GM12864 (cell line): ENCODE data around the gene TOX2.

Experiments used
- DNase-seq: peaks from one replicate; pipeline ENCODE4 v3.0.0-alpha.2; 2011; ENCODE audit warnings: low read depth
- H3K4me3 ChIP-seq: 2 replicates; pipeline ENCODE4 v1.5.1; 2011; ENCODE audit warnings: mild to moderate bottlenecking, low read depth, low read length, control low read depth
- TF ChIP-seq, protein P1 (sequence below): IDR thresholded peaks from 2 replicates; pipeline ENCODE4 v1.5.1; 2011; ENCODE audit warnings: low read depth, mild to moderate bottlenecking, moderate library complexity, low read length, control low read depth, inconsistent platforms; ENCODE audit errors: missing control alignments

TOX2 gene

DNA sequence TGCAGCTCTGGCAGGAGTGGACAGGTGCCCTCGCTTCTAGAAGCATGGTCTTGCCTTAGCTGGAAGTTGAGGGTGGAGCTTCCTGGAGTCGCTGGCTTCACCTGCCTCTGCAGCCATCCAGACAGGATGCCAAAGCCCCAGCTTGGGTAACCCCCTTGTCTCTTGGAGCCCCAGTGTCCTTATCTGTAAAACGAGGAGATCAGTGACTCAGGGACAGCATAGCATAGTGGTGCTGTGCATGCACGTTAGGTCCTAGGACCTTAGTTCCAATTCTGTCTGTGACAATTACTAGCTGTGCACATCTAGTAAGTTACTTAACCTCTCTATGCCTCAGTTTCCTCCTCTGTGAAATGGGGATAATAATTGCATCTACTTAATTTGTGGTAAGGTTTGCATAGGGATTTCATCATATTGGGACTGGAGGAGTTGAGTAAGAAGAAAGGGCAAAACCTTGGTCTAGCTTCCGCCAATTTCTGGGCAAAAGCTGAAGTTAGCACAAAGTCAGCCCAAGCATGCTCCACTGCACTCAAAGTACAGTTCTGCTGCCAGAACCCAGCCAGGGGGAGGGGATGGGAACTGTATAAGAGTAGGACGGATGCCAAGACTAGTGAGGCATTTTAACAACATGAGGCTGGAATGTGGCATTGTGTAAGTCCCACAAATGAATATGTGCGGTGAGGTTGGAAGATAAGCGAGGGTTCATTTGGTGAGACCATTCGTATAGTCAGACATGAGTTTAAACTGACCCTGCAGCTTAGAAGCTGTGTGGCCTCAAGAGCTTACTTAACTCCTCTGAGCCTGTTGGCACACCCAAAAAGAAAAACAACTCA lies 24.5 kb downstream of the TOX2 start:
- H3K4me3 ChIP-seq = no peak overlapping the region
- no peak for DNase-seq
- TF ChIP-seq, protein P1, sequence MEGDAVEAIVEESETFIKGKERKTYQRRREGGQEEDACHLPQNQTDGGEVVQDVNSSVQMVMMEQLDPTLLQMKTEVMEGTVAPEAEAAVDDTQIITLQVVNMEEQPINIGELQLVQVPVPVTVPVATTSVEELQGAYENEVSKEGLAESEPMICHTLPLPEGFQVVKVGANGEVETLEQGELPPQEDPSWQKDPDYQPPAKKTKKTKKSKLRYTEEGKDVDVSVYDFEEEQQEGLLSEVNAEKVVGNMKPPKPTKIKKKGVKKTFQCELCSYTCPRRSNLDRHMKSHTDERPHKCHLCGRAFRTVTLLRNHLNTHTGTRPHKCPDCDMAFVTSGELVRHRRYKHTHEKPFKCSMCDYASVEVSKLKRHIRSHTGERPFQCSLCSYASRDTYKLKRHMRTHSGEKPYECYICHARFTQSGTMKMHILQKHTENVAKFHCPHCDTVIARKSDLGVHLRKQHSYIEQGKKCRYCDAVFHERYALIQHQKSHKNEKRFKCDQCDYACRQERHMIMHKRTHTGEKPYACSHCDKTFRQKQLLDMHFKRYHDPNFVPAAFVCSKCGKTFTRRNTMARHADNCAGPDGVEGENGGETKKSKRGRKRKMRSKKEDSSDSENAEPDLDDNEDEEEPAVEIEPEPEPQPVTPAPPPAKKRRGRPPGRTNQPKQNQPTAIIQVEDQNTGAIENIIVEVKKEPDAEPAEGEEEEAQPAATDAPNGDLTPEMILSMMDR = no peak

DNA sequence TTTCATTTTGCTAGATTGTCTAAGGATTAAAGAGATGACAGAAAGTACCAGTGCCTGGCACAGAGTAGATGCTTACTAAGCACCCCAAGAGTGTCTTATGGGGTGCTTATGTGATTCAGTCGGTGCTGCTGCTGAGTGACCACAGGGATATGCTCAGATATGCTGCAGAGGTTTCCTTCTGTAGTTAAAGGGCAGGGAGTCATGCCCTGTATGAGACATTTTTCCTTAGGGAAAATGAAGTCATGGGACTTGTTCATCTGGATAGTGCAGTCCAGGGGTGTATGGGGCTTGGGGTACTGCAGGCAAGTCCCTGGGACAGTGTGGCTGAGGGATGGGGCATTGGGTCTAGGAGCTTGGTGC lies 25.1 kb downstream of the TOX2 start:
- TF ChIP-seq, protein P1 = no peak
- no peak for DNase-seq
- no peak overlapping the region for H3K4me3 ChIP-seq

DNA sequence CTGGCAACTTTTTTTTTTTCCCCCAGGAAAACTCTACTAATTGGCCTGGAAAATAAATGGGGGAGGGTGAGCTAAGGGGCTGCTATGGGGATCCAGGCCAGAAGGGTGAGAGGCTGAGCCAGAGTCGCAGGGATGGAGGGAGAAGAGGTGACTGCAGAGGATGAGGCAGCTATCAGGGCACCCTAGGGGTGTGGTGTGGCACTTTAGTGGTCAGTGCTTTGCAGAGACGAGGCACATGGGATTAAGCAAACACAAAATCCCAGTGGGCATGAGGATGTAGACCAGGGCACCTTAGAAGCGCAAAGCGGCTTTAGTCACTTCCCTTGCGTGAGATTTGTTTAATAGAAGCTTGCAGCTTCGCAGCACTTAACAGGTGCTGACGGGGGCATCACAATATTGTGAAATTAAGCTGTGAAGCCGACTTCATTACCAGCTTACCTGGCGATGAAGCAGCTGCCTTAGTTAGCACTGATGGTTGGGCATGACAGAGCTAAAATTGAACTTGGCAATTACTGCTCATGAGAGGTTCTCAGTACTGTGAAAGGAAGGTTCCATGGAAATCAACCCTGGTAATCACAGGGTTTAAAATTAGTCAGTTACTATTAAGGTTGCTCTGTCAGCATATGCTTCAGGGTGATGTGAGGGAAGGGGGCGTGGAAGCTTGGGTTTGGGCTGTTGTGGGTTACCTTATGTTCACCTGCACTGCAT lies 26.0 kb downstream of the TOX2 start:
- TF ChIP-seq, protein P1 = no peak
- no peak for DNase-seq
- no peak overlapping the region for H3K4me3 ChIP-seq

DNA sequence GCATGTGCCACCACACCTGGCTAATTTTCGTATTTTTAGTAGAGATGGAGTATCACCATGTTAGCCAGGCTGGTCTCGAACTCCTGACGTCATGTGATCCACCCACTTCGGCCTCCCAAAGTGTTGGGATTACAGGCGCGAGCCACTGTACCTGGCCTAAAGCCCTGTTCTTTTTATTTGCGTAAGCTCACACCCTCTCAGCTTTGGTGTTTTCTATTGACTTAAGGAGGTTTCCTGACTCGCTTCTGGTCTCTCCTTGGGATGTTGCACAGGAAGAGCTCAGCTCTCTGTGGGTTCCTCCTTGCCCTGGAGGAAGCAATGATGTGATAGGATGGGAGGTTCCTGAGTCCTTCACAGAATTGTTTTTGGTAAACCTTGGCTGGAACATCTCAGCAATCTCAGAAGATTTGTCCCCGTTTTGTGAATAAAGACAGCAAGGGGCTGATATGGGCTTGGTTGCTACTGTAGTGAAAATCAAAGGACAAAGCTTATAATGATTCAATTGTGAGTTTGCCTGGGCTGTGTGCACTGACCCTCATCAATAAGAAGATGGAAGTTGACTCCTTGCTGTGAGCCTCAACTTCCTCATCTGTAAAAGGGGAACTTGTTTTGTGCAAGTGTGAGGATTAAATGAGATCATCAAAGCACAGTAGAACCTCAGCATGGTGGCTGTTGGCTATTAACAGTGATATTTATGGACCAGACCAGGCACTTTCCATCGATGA lies 27.0 kb downstream of the TOX2 start:
- no peak for DNase-seq
- TF ChIP-seq, protein P1 = no peak
- H3K4me3 ChIP-seq = no peak overlapping the region

DNA sequence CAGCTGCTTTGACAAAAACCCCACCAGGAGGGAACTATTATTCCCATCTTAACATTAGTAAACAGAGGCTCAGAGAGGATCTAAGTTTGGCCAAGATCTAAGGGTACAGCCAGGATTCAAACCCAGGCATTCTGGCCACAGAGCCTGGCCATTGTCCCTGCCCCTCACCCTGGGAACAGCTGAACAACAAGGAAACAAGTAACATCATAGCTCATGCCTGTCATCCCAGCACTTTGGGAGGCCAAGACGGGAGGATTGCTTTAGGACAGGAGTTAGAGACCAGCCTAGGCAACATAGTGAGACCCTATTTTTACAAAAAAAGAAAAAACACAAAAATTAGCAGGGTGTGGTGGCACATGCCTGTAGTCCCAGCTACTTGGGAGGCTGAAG lies 27.5 kb downstream of the TOX2 start:
- H3K4me3 ChIP-seq = peak overlapping the region; percentile 12; the same call in 1 of the 2 replicates
- no peak for DNase-seq

DNA sequence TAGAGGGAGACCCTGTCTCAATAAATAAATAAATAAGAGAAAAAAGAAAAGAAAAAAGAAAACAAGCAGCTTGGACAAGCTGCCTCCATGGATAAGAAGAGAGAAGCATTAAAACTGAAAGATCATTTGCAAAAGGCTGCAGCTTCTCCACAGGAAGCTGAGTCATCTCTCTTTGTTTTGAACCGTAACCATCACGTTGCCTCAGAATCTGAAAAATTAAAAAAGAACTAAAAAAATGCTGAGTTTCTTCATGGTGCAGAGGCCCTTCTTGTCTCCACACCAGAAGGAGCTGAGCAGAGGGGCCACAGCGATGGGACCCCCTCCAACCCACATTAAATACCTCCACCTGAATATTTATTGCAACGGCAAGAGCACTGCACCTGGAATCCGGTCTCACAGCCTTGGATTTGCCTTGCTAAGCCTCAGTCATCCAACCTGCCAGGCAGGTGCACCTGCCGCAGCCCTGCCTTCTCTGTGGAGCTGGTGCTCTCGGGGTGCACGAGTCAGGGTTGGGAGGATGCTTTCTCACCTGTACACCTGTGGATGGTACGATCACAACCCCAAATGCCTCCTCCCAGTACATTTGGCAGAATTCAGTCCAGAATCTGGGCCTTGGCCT lies 28.1 kb downstream of the TOX2 start:
- H3K4me3 ChIP-seq = peak overlapping the region; percentile 12; the same call in 1 of the 2 replicates
- TF ChIP-seq, protein P1 = no peak
- no peak for DNase-seq

More for the DNA sequence above, 27.5 kb downstream of the TOX2 start:
- TF ChIP-seq, protein P1 = no peak
